Neural cell (in vitro differentiated cells): ENCODE data around the gene PRR11.

Experiments used
- EP300 ChIP-seq: fragments of 450-650 bp; conservative IDR thresholded peaks from 2 replicates; pipeline ENCODE4 v1.6.1; 2014; ENCODE audit warnings: antibody characterized with exemption, mild to moderate bottlenecking, moderate library complexity; ENCODE audit not compliant: poor library complexity, severe bottlenecking
- EZH2 ChIP-seq: fragments of 200-600, 300-800 bp; shearing (Covaris generic), sonication (generic); IDR thresholded peaks from 2 replicates; pipeline ENCODE4 v1.6.1; 2014; ENCODE audit warnings: antibody characterized with exemption, low read length, borderline replicate concordance, mild to moderate bottlenecking; ENCODE audit not compliant: insufficient read depth, poor library complexity, severe bottlenecking
- MXI1 ChIP-seq: fragments of 450-650 bp; conservative IDR thresholded peaks from 2 replicates; pipeline ENCODE4 v1.6.1; 2014; ENCODE audit warnings: antibody characterized with exemption, mild to moderate bottlenecking; ENCODE audit not compliant: poor library complexity, severe bottlenecking
- POLR2AphosphoS5 ChIP-seq: IDR thresholded peaks from 2 replicates; pipeline ENCODE4 v1.6.1; 2012
- RAD21 ChIP-seq: fragments of 450-650 bp; conservative IDR thresholded peaks from 2 replicates; pipeline ENCODE4 v1.6.1; 2014; ENCODE audit warnings: antibody characterized with exemption, mild to moderate bottlenecking, moderate library complexity
- SMC3 ChIP-seq: fragments of 450-650 bp; conservative IDR thresholded peaks from 2 replicates; pipeline ENCODE4 v1.6.1; 2014; ENCODE audit warnings: antibody characterized with exemption, mild to moderate bottlenecking, moderate library complexity; ENCODE audit not compliant: poor library complexity
- TAF1 ChIP-seq: IDR thresholded peaks from 2 replicates; pipeline ENCODE4 v1.6.1; 2012; ENCODE audit warnings: low read depth
- TF ChIP-seq, protein P1 (sequence below): fragments of 450-650 bp; IDR thresholded peaks from 2 replicates; pipeline ENCODE4 v1.5.1; 2014; ENCODE audit warnings: antibody characterized with exemption, mild to moderate bottlenecking, moderate library complexity; ENCODE audit not compliant: poor library complexity, severe bottlenecking
- TF ChIP-seq, protein P2 (sequence below): IDR thresholded peaks from 2 replicates; pipeline ENCODE4 v1.6.1; 2012; ENCODE audit warnings: borderline replicate concordance

DNA sequence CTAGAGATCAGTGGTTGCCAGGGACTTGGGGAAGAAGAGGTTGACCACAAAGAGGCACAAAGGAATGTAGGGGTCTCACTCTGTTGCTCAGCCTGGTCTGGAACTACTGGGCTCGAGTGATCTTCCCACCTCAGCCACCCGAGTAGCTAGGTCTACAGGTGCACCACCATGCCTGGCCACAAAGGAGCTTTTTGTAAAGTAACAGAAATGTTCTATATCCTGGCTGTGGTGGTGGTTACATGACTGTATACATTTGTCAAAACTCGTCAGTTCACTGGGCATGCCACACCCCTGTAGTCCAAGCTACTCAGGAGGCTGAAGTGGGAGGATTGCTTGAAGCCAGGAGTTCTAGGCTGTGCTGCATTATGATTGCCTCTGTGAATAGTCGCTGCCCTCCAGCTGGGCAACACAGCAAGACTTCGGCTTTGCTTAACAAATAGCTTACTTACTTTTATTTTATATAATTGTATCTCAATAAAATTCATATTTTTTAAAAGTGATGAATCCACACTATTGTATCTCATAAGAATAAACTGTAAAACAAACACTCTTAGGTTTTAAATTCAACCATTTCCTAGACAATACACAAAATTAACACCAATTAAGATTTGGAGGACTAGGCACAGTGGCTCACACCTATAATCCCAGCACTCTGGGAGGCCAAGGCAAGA is 5.6 kb upstream of the PRR11 start:
- TF ChIP-seq, protein P1, sequence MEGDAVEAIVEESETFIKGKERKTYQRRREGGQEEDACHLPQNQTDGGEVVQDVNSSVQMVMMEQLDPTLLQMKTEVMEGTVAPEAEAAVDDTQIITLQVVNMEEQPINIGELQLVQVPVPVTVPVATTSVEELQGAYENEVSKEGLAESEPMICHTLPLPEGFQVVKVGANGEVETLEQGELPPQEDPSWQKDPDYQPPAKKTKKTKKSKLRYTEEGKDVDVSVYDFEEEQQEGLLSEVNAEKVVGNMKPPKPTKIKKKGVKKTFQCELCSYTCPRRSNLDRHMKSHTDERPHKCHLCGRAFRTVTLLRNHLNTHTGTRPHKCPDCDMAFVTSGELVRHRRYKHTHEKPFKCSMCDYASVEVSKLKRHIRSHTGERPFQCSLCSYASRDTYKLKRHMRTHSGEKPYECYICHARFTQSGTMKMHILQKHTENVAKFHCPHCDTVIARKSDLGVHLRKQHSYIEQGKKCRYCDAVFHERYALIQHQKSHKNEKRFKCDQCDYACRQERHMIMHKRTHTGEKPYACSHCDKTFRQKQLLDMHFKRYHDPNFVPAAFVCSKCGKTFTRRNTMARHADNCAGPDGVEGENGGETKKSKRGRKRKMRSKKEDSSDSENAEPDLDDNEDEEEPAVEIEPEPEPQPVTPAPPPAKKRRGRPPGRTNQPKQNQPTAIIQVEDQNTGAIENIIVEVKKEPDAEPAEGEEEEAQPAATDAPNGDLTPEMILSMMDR: no peak
- TF ChIP-seq RAD21 (no peak), POLR2AphosphoS5 (no peak), EP300 (no peak), SMC3 (no peak), MXI1 (no peak), EZH2 (no peak), TAF1 (no peak)
- TF ChIP-seq, protein P2, sequence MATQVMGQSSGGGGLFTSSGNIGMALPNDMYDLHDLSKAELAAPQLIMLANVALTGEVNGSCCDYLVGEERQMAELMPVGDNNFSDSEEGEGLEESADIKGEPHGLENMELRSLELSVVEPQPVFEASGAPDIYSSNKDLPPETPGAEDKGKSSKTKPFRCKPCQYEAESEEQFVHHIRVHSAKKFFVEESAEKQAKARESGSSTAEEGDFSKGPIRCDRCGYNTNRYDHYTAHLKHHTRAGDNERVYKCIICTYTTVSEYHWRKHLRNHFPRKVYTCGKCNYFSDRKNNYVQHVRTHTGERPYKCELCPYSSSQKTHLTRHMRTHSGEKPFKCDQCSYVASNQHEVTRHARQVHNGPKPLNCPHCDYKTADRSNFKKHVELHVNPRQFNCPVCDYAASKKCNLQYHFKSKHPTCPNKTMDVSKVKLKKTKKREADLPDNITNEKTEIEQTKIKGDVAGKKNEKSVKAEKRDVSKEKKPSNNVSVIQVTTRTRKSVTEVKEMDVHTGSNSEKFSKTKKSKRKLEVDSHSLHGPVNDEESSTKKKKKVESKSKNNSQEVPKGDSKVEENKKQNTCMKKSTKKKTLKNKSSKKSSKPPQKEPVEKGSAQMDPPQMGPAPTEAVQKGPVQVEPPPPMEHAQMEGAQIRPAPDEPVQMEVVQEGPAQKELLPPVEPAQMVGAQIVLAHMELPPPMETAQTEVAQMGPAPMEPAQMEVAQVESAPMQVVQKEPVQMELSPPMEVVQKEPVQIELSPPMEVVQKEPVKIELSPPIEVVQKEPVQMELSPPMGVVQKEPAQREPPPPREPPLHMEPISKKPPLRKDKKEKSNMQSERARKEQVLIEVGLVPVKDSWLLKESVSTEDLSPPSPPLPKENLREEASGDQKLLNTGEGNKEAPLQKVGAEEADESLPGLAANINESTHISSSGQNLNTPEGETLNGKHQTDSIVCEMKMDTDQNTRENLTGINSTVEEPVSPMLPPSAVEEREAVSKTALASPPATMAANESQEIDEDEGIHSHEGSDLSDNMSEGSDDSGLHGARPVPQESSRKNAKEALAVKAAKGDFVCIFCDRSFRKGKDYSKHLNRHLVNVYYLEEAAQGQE: no peak
